Gastrocnemius medialis (tissue), 4 donors: ENCODE measurements around the gene CRX. TPM values are rescaled to one million over a fixed set of nuclear protein-coding genes. Genes with fewer than 3 reads are reported as not detected.

Experiments
- ATAC-seq, 2 donors: fragments of 150-250 bp; one replicate each; pipeline ENCODE4 v1.9.1; 2016
- DNase-seq, 2 donors: peaks; one replicate each; pipeline ENCODE4 v3.0.0-alpha.2; 2019
- H3K27ac ChIP-seq, 4 donors: fragments of 200-600 bp; sonication (generic); 1 replicate in 1 of 4; 2 replicates in 3 of 4; pipeline ENCODE4 v1.5.1; 2016 to 2018; ENCODE audit warnings: mild to moderate bottlenecking in 2 of 4, moderate library complexity in 1 of 4
- H3K27me3 ChIP-seq, 3 donors: fragments of 200-600 bp; sonication (generic) in 2 of 3; 1 replicate in 1 of 3; 2 replicates in 2 of 3; pipeline versions ENCODE4 v1.5.1 to v1.6.0; 2016 to 2019; ENCODE audit warnings: mild to moderate bottlenecking in 1 of 3, moderate library complexity in 1 of 3
- H3K36me3 ChIP-seq, 2 donors: fragments of 200-600 bp; sonication (generic) in 1 of 2; one replicate each; pipeline ENCODE4 v1.5.1; 2017 to 2018
- H3K4me1 ChIP-seq, 2 donors: fragments of 200-600 bp; sonication (generic) in 1 of 2; one replicate each; pipeline ENCODE4 v1.5.1; 2016 to 2017; ENCODE audit warnings: mild to moderate bottlenecking in 2 of 2
- H3K4me3 ChIP-seq, 4 donors: fragments of 200-600 bp; sonication (generic) in 3 of 4; 1 replicate in 1 of 4; 2 replicates in 3 of 4; pipeline ENCODE4 v1.5.1; 2016 to 2019; ENCODE audit warnings: mild to moderate bottlenecking in 2 of 4
- H3K9me3 ChIP-seq, 3 donors: fragments of 200-600 bp; sonication (generic) in 2 of 3; 1 replicate in 1 of 3; 2 replicates in 2 of 3; pipeline ENCODE4 v1.5.1; 2016 to 2019
- POLR2A ChIP-seq, 2 donors: fragments of 450-650 bp; IDR thresholded peaks; one replicate each; pipeline ENCODE4 v1.6.1; 2017; ENCODE audit warnings: antibody characterized with exemption in 2 of 2, mild to moderate bottlenecking in 2 of 2, moderate library complexity in 2 of 2
- in situ Hi-C, 4 donors: fragments of 200-750 bp; cut with MboI; loops; one replicate each; pipeline versions ENCODE4 v1.15.0 to v1.8.0; 2017; ENCODE audit warnings: low sequenced_read_pairs in 4 of 4
- intact Hi-C: fragments of 100-400 bp; cut with DNase I; formaldehyde crosslinking; loops from one replicate; pipeline ENCODE4 v1.15.1; 2023; ENCODE audit warnings: low total_unique reads
- total RNA-seq, 4 donors: library from RNA; depleted of rRNA; stranded (reverse); fragments of >200 nt; gene quantifications; one replicate each; pipeline versions ENCODE4 v1.1.0 to v1.2.3, GENCODE V29; 2016
- TF ChIP-seq, protein P1 (sequence below), 5 experiments: fragments of 450-650 bp in 3 of 5; fragments of 200-600 bp in 2 of 5; sonication (generic) in 2 of 5; IDR thresholded peaks in 4 of 5; conservative IDR thresholded peaks in 1 of 5; 1 replicate in 4 of 5; 2 replicates in 1 of 5; pipeline ENCODE4 v1.5.1; 2016 to 2019; ENCODE audit warnings: antibody characterized with exemption in 5 of 5, mild to moderate bottlenecking in 3 of 5, moderate library complexity in 3 of 5

The CRX gene
- total RNA-seq, 4 donors from 2014 or later, result not detected

DNA sequence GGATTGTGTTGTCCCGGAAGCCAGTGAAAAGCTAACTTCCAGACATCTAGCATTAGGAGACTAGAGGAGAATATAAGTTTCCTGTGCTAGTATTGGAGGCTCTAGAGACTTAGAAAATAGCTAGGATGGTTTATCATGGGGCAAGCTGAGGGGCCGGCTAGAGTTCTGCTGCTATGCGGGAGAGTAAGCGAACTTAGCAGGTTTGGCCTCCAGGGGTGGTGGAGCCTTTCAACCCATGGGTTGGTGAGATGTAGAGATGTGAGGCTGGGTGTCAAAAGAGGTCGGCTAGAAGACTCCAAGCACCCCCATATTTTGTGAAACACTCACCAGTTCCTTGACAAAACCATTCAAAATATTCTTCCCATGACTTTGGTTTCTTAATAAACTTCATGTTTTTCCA, 60.0 kb downstream of the CRX start:
- in situ Hi-C loops (no loop called here), intact Hi-C loops (no loop called here)
- peaks cover 0 to 3% (median 0%) of the 10 kb centered on the region in 3 donors for H3K27me3 ChIP-seq
- DNase-seq, result no peak
- no peak overlapping the region for H3K4me3 ChIP-seq
- no peaks in the 10 kb centered on the region for H3K9me3 ChIP-seq
- no peak overlapping the region for H3K27ac ChIP-seq
- H3K36me3 ChIP-seq, result no peaks in the 10 kb centered on the region
- no peaks in the 10 kb centered on the region for H3K4me1 ChIP-seq
- ATAC-seq, result no peak
- no peak for TF ChIP-seq POLR2A (IDR thresholded peaks at IDR 0.05)

DNA sequence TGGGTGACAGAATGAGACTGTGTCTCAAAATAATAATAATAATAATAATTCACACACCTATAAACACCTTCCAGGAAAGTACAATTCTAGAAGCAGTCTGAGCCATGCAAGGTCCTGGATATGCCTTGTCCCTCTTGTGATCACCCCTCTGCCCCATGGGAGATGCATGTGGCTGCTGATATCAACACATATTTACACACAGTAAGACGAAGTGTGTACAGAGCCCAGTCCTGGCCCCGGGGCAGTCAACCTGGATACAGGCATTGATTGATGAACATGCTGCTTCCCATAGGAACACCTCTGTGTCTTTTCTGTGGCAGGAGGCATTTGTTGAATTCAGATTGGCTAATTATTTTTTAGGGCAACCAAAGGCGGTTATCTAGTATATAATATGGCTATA, 61.2 kb downstream of the CRX start:
- Histone ChIP-seq H3K27me3 (peaks cover 0 to 3% (median 0%) of the 10 kb centered on the region in 3 donors), H3K4me1 (no peaks in the 10 kb centered on the region), H3K27ac (no peak overlapping the region), H3K9me3 (no peaks in the 10 kb centered on the region), H3K4me3 (no peak overlapping the region), H3K36me3 (no peaks in the 10 kb centered on the region)
- intact Hi-C loops (no loop called here), in situ Hi-C loops (no loop called here)
- ATAC-seq (no peak), DNase-seq (no peak)
- no peak for TF ChIP-seq POLR2A (IDR thresholded peaks at IDR 0.05)
- TF ChIP-seq, protein P1, sequence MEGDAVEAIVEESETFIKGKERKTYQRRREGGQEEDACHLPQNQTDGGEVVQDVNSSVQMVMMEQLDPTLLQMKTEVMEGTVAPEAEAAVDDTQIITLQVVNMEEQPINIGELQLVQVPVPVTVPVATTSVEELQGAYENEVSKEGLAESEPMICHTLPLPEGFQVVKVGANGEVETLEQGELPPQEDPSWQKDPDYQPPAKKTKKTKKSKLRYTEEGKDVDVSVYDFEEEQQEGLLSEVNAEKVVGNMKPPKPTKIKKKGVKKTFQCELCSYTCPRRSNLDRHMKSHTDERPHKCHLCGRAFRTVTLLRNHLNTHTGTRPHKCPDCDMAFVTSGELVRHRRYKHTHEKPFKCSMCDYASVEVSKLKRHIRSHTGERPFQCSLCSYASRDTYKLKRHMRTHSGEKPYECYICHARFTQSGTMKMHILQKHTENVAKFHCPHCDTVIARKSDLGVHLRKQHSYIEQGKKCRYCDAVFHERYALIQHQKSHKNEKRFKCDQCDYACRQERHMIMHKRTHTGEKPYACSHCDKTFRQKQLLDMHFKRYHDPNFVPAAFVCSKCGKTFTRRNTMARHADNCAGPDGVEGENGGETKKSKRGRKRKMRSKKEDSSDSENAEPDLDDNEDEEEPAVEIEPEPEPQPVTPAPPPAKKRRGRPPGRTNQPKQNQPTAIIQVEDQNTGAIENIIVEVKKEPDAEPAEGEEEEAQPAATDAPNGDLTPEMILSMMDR (IDR thresholded peaks at IDR 0.05 in 4 of 5, conservative IDR thresholded peaks at IDR 0.05 in 1 of 5), result no peak

DNA sequence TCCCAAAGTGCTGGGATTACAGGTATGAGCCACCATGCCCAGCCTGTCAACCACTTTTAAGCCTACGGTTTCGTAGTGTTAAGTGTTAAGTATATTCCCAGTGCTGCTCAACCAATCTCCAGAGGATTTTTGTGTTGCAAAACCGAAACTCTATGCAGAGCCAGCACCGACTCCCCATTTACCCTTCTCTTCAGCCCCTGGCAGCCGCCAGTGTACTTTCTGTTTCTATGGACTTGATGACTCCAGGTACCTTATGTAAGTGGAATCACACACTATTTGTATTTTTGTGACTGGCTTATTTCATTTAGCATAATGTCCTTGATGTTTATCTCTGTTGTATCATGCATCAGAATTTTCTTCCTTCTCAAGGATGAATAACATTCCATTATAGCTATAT, 63.3 kb downstream of the CRX start:
- in situ Hi-C loops (no loop called here), intact Hi-C loops (no loop called here)
- TF ChIP-seq, protein P1 (IDR thresholded peaks at IDR 0.05 in 4 of 5, conservative IDR thresholded peaks at IDR 0.05 in 1 of 5), result no peak
- no peak for TF ChIP-seq POLR2A (IDR thresholded peaks at IDR 0.05)
- ATAC-seq, result no peak
- no peaks in the 10 kb centered on the region for H3K4me1 ChIP-seq
- peaks cover 0 to 3% (median 0%) of the 10 kb centered on the region in 3 donors for H3K27me3 ChIP-seq
- H3K27ac ChIP-seq, result no peak overlapping the region
- no peak for DNase-seq
- no peak overlapping the region for H3K4me3 ChIP-seq
- no peaks in the 10 kb centered on the region for H3K9me3 ChIP-seq
- H3K36me3 ChIP-seq, result no peaks in the 10 kb centered on the region

DNA sequence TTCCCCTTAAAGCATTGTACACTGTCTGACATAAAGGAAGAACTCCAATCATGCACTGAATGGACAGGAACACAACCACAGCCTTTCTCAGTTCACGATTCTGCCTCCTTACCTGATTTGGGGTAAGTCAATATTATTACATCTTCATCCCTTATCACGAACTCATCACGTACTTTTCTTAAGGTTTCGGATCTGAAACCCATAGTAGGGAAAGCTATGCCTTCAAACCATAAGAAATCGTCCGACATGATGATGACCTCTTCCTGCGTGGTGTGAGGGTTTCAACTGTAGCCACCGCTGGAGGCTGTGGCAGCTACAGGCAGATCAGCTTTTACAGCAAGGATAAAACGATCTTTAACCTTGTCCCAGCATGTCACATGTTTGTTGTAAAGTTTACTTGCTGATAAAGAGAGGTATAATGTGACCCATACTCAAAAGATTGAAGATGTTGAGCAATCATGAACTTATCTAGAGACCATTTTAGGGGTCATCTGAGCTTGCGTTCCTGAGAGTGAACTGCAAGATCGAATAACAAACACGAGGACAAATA, 64.3 kb downstream of the CRX start, which contains the start of gene SULT2A1:
SULT2A1 (minus strand) TSS at position 306 of the 550 bp plus-strand sequence; CDS start at position 248, 58 bp downstream.
- Histone ChIP-seq H3K27me3 (peaks cover 0 to 3% (median 0%) of the 10 kb centered on the region in 3 donors), H3K9me3 (no peaks in the 10 kb centered on the region), H3K4me1 (no peaks in the 10 kb centered on the region), H3K27ac (no peak within 1 kb of the TSS), H3K36me3 (no peaks in the 10 kb centered on the region), H3K4me3 (no peak within 1 kb of the TSS)
- DNase-seq (no peak), ATAC-seq (no peak)
- TF ChIP-seq, protein P1 (IDR thresholded peaks at IDR 0.05 in 4 of 5, conservative IDR thresholded peaks at IDR 0.05 in 1 of 5), result no peak
- no peak for TF ChIP-seq POLR2A (IDR thresholded peaks at IDR 0.05)
- intact Hi-C loops (no loop called here), in situ Hi-C loops (no loop called here)

DNA sequence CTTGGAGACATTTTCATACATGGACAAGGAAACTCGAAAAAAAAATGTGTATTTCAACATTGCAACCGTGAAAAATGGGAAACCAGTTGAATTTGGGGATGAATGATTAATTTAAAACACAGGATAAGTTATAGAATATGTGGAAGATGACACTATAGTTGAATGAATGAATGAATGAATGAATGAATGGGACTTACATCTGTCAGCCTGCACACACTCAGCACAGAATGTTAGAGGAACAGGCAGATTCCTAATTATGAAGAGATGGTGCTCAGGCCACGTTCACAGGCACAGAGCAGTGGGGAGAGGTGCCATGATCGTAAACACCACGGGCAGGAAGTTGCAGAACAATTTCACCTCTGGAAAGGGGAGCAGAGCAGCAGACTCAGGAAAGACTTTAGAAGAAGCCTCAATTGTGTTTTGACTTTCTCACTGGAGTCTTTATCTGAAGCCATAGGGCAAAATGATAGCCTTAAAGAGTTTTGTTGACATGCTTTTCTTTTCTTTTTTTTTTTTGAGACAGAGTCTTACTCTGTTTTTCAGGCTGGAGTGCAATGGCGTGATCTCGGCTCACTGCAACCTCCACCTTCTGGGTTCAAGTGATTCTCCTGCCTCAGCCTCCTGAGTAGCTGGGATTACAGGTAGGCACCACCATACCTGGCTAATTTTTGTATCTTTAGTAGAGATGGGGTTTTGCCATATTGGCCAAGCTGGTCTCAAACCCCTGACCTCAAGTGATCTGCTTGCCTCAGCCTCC, 69.3 kb downstream of the CRX start:
- in situ Hi-C loops, result no loop called here
- intact Hi-C loops, result no loop called here
- Histone ChIP-seq H3K36me3 (no peaks in the 10 kb centered on the region), H3K27me3 (no peaks in the 10 kb centered on the region), H3K4me3 (no peak overlapping the region), H3K9me3 (peaks cover 0 to 4% (median 3%) of the 10 kb centered on the region in 3 donors), H3K4me1 (no peaks in the 10 kb centered on the region), H3K27ac (no peak overlapping the region)
- DNase-seq (no peak), ATAC-seq (no peak)
- TF ChIP-seq, protein P1 (IDR thresholded peaks at IDR 0.05 in 4 of 5, conservative IDR thresholded peaks at IDR 0.05 in 1 of 5), result no peak
